WTC11 (cell line): ENCODE data around the gene CH25H.

ENCODE experiments used
- ATF1 ChIP-seq: sonication (generic); formaldehyde crosslinking; IDR thresholded peaks from 2 replicates; pipeline ENCODE4 v1.8.1; 2023; ENCODE audit warnings: mild to moderate bottlenecking, moderate library complexity, missing genetic modification reagents
- E2F1 ChIP-seq: sonication (generic); formaldehyde crosslinking; IDR thresholded peaks from 2 replicates; pipeline ENCODE4 v1.8.0; 2022; ENCODE audit warnings: mild to moderate bottlenecking, missing genetic modification reagents
- ESRRA ChIP-seq: sonication (generic); formaldehyde crosslinking; IDR thresholded peaks from 2 replicates; pipeline ENCODE4 v1.8.1; 2022; ENCODE audit warnings: mild to moderate bottlenecking, missing genetic modification reagents, borderline replicate concordance
- SP1 ChIP-seq: sonication (generic); formaldehyde crosslinking; conservative IDR thresholded peaks from 2 replicates; pipeline ENCODE4 v1.8.1; 2022; ENCODE audit warnings: missing genetic modification reagents
- TF ChIP-seq, protein P1 (sequence below): fragments of 200-600 bp; IDR thresholded peaks from 2 replicates; pipeline ENCODE4 v1.8.0; 2022; ENCODE audit warnings: antibody characterized with exemption
- TF ChIP-seq, protein P2 (sequence below): sonication (generic); formaldehyde crosslinking; IDR thresholded peaks from 2 replicates; pipeline ENCODE4 v1.8.1; 2023; ENCODE audit warnings: mild to moderate bottlenecking, missing genetic modification reagents

- TF ChIP-seq, protein P1, sequence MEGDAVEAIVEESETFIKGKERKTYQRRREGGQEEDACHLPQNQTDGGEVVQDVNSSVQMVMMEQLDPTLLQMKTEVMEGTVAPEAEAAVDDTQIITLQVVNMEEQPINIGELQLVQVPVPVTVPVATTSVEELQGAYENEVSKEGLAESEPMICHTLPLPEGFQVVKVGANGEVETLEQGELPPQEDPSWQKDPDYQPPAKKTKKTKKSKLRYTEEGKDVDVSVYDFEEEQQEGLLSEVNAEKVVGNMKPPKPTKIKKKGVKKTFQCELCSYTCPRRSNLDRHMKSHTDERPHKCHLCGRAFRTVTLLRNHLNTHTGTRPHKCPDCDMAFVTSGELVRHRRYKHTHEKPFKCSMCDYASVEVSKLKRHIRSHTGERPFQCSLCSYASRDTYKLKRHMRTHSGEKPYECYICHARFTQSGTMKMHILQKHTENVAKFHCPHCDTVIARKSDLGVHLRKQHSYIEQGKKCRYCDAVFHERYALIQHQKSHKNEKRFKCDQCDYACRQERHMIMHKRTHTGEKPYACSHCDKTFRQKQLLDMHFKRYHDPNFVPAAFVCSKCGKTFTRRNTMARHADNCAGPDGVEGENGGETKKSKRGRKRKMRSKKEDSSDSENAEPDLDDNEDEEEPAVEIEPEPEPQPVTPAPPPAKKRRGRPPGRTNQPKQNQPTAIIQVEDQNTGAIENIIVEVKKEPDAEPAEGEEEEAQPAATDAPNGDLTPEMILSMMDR, result no peak
- TF ChIP-seq SP1 (CRISPR knock-in tag) (no peak), ATF1 (no peak), E2F1 (CRISPR knock-in tag) (no peak), ESRRA (CRISPR knock-in tag) (no peak)
- TF ChIP-seq, protein P2, sequence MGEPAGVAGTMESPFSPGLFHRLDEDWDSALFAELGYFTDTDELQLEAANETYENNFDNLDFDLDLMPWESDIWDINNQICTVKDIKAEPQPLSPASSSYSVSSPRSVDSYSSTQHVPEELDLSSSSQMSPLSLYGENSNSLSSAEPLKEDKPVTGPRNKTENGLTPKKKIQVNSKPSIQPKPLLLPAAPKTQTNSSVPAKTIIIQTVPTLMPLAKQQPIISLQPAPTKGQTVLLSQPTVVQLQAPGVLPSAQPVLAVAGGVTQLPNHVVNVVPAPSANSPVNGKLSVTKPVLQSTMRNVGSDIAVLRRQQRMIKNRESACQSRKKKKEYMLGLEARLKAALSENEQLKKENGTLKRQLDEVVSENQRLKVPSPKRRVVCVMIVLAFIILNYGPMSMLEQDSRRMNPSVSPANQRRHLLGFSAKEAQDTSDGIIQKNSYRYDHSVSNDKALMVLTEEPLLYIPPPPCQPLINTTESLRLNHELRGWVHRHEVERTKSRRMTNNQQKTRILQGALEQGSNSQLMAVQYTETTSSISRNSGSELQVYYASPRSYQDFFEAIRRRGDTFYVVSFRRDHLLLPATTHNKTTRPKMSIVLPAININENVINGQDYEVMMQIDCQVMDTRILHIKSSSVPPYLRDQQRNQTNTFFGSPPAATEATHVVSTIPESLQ (CRISPR knock-in tag), result no peak
Observed at GRCh38 chr10:89233033-89233432, 25.9 kb upstream of the CH25H start.
